Progenitor cell of endocrine pancreas (in vitro differentiated cells): Measurements from ENCODE around the gene OR2S2. TPM values are rescaled to one million over a fixed set of nuclear protein-coding genes. Genes with fewer than 3 reads are reported as not detected.

Source experiments
- DNase-seq: peaks from one replicate; pipeline ENCODE4 v3.0.0; 2021; ENCODE audit warnings: low spot score; ENCODE audit not compliant: unreplicated experiment
- H3K27ac Mint-ChIP-seq: 2 replicates; pipeline ENCODE4 v1.8.0; 2021; ENCODE audit warnings: mild to moderate bottlenecking, moderate library complexity, mixed read lengths
- H3K27me3 Mint-ChIP-seq: 2 replicates; pipeline ENCODE4 v1.8.0; 2021; ENCODE audit warnings: mixed read lengths
- H3K36me3 Mint-ChIP-seq: 2 replicates; pipeline ENCODE4 v1.8.0; 2022; ENCODE audit warnings: mixed read lengths; ENCODE audit not compliant: insufficient read depth
- H3K4me1 Mint-ChIP-seq: 2 replicates; pipeline ENCODE4 v1.8.0; 2021; ENCODE audit warnings: low read depth, mixed read lengths
- H3K4me3 Mint-ChIP-seq: 2 replicates; pipeline ENCODE4 v1.8.0; 2021; ENCODE audit warnings: low read depth, mild to moderate bottlenecking, moderate library complexity, mixed read lengths
- H3K9me3 Mint-ChIP-seq: 2 replicates; pipeline ENCODE4 v1.8.0; 2021; ENCODE audit warnings: low read depth, mixed read lengths
- total RNA-seq: library from RNA; stranded (reverse); gene quantifications from 2 replicates; pipeline ENCODE4 v1.2.1, GENCODE V29; 2021
- TF ChIP-seq, protein P1 (sequence below): fragments of 200-600 bp; sonication (generic); IDR thresholded peaks from one replicate; pipeline ENCODE4 v1.5.0; 2021; ENCODE audit warnings: antibody characterized with exemption, mild to moderate bottlenecking; ENCODE audit not compliant: unreplicated experiment

Gene OR2S2
- total RNA-seq, 1 donor from 2014 or later = not detected

DNA sequence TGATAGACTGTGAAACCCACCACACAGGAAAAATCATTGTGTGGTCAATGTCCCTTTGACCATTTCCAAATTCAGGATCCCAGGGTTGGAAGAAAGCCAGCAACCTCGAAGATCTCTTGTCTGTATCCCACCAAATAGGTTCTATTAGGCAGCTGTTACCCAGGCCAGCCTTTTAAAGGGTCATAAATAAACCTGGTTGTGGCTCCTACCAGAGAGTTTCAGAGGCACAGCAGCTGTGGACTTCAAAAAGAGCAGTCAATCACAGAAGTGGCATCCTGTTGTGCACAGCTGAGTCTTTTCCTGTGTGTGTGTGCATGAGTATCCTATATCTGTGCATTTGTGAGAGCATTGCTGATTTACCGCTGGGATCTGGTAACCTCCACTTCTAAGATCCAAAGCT is 23.7 kb upstream of the OR2S2 start:
- no peak for DNase-seq
- Mint-ChIP-seq H3K4me3 (no peak overlapping the region), H3K4me1 (no peaks in the 10 kb centered on the region), H3K27ac (no peak overlapping the region), H3K27me3 (peaks cover 39% of the 10 kb centered on the region), H3K36me3 (no peaks in the 10 kb centered on the region), H3K9me3 (no peaks in the 10 kb centered on the region)
- TF ChIP-seq, protein P1, sequence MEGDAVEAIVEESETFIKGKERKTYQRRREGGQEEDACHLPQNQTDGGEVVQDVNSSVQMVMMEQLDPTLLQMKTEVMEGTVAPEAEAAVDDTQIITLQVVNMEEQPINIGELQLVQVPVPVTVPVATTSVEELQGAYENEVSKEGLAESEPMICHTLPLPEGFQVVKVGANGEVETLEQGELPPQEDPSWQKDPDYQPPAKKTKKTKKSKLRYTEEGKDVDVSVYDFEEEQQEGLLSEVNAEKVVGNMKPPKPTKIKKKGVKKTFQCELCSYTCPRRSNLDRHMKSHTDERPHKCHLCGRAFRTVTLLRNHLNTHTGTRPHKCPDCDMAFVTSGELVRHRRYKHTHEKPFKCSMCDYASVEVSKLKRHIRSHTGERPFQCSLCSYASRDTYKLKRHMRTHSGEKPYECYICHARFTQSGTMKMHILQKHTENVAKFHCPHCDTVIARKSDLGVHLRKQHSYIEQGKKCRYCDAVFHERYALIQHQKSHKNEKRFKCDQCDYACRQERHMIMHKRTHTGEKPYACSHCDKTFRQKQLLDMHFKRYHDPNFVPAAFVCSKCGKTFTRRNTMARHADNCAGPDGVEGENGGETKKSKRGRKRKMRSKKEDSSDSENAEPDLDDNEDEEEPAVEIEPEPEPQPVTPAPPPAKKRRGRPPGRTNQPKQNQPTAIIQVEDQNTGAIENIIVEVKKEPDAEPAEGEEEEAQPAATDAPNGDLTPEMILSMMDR = no peak

DNA sequence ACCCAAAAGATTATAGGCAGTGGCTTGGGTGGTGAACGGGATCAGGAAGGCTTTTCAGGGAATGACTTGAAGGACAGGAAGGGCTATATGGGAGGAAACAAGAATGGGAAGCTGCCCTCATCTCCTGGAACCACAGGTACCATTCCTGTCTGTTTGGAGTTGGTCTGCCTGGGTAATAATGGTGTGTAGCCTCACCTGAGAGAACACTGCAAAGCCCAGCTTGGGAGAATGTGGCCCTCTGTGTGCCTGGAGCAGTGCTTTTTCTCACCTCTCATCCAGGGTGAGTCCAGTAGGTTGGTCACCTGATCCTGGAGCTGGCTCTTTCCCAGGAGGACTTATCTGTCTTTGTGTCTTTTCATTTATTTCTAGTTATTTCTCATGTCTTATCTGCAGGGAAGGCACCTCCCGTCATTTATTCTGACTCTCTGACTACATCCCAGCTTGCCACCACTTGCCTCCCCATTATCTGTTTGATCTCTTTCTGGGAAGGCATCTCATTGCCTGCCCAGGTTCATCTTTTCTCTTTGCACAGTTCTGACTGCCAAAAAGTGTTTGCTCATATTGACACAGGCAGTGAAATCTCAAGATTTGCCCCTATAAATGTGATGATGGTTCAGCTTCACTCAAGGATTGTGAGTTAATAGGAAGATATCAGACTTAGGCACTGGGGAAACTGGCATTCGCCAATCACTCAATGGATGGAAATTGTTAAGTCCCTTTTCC is 22.5 kb upstream of the OR2S2 start:
- Mint-ChIP-seq H3K36me3 (peaks cover 1% of the 10 kb centered on the region), H3K27ac (no peak overlapping the region), H3K4me3 (no peak overlapping the region), H3K9me3 (peaks cover 7% of the 10 kb centered on the region), H3K27me3 (peaks cover 42% of the 10 kb centered on the region), H3K4me1 (no peaks in the 10 kb centered on the region)
- TF ChIP-seq, protein P1 = no peak
- DNase-seq = no peak

DNA sequence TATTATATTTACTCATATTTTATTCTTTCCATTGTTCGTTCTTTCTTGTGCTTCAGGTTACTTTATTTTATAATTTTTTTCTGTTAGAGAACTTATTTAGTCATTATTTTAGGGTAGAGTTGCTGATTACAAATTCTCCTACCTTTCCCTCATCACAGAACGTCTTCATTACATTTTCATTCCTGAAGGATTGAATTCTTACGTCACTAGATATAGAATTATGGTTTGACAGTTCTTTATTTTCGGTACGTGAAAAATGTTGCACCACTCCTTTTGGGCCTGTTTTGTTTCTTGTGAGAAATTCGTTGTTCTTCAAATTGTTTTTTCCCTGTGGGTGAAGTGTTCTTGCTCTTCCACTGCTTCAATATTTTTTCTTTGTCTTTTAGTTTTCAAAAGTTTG is 20.8 kb upstream of the OR2S2 start:
- TF ChIP-seq, protein P1 = no peak
- DNase-seq = no peak
- H3K9me3 Mint-ChIP-seq = peaks cover 18% of the 10 kb centered on the region

DNA sequence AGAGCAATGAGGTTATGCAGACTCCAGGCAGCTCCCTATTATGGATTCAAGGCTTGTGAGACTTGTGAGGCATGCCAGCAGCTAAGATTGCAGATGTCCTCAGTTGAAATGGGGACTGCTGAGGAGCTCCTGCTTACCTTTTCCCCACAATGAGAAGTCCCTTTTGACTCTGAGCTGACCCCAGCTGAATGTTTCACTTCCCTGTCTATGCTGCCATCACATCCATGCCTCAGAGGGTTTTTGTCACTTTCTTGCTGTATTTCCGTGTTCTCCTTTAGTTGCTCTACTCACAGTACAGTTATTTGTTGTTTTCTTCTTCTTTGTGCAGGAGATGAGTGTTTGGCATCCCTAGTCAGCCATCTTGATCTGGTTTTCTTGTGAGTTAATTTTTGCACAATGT is 18.8 kb upstream of the OR2S2 start:
- peaks cover 2% of the 10 kb centered on the region for H3K4me1 Mint-ChIP-seq

More for the DNA sequence above, 20.8 kb upstream of the OR2S2 start:
- H3K27ac Mint-ChIP-seq = no peak overlapping the region
- H3K4me3 Mint-ChIP-seq = no peak overlapping the region
- no peaks in the 10 kb centered on the region for H3K4me1 Mint-ChIP-seq
- peaks cover 42% of the 10 kb centered on the region for H3K27me3 Mint-ChIP-seq
- peaks cover 4% of the 10 kb centered on the region for H3K36me3 Mint-ChIP-seq

DNA sequence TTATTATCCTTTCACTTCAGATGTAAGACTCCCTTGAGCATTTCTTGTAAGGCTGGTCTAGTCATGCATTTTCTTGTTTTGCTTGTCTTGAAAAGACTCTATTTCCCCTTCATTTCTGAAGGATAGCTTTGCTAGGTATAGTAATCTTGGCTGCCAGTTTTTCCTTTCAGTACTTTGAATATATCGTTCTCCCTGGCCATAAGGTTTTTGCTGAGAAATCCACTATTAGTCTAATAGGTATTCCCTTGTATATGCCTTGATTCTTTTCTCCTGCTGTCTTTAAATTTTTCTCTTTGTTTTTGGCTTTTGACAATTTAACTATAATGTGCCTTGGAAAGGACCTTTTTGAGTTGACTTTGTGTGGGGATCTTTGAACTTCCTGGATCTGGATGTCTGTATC is 16.8 kb upstream of the OR2S2 start:
- peaks cover 51% of the 10 kb centered on the region for H3K27me3 Mint-ChIP-seq
- DNase-seq = no peak
- H3K36me3 Mint-ChIP-seq = peaks cover 4% of the 10 kb centered on the region
- TF ChIP-seq, protein P1 = no peak
- H3K4me3 Mint-ChIP-seq = no peak overlapping the region
- peaks cover 22% of the 10 kb centered on the region for H3K9me3 Mint-ChIP-seq
- H3K4me1 Mint-ChIP-seq = peaks cover 2% of the 10 kb centered on the region
- H3K27ac Mint-ChIP-seq = no peak overlapping the region

More for the DNA sequence above, 18.8 kb upstream of the OR2S2 start:
- Mint-ChIP-seq H3K9me3 (peaks cover 20% of the 10 kb centered on the region), H3K36me3 (peaks cover 4% of the 10 kb centered on the region), H3K27ac (no peak overlapping the region), H3K4me3 (no peak overlapping the region), H3K27me3 (peaks cover 53% of the 10 kb centered on the region)
- no peak for DNase-seq
- TF ChIP-seq, protein P1 = no peak
